ENCODE results near the gene WFDC10A.

- TF ChIP-seq CTCF (IDR thresholded peaks at IDR 0.05; ENCODE audit: low read length) (no peak), EZH2 (optimal IDR thresholded peaks at IDR 0.05; ENCODE audit: low read depth, low read length) (no peak), EZH2phosphoT487 (IDR thresholded peaks at IDR 0.05; ENCODE audit: low read length) (no peak)
Observed at GRCh38 chr20:45626540-45626939, 3.0 kb upstream of the WFDC10A start.
